Nucleus accumbens (tissue), 56 donors: ENCODE data around the gene PCDHGA7.
"Not testable (repeated sequence)": the region's sequence is repeated elsewhere in the genome, so short reads cannot be mapped to it uniquely, and the experiment has no call there.

Source experiments
- DNase-seq, 56 donors: peaks; one replicate each; lab custom pipeline; 2025; lab: John Stamatoyannopoulos, UW

The PCDHGA7 gene

DNA sequence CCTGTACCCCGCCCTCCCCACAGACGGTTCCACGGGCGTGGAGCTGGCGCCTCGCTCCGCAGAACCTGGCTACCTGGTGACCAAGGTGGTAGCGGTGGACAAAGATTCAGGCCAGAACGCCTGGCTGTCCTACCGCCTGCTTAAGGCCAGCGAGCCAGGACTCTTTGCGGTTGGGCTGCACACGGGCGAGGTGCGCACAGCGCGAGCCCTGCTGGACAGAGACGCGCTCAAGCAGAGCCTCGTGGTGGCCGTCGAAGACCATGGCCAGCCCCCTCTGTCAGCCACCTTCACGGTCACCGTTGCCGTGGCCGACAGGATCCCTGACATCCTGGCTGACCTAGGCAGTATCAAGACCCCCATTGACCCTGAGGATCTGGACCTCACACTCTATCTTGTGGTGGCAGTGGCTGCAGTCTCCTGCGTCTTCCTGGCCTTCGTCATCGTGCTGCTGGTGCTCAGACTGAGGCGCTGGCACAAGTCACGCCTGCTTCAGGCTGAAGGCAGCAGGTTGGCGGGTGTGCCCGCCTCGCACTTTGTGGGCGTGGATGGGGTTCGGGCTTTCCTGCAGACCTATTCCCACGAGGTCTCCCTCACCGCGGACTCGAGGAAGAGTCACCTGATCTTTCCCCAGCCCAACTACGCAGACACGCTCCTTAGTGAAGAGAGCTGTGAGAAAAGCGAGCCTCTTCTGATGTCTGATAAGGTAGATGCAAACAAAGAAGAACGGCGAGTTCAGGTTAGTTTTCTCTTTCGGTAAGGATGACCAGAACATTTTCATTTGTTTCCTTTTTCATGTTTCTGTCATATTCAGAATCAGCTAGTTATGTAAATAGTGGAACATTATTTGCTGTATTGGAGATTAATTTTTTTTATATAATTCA is 16.3 kb upstream of the PCDHGA7 start:
- no peak for DNase-seq

DNA sequence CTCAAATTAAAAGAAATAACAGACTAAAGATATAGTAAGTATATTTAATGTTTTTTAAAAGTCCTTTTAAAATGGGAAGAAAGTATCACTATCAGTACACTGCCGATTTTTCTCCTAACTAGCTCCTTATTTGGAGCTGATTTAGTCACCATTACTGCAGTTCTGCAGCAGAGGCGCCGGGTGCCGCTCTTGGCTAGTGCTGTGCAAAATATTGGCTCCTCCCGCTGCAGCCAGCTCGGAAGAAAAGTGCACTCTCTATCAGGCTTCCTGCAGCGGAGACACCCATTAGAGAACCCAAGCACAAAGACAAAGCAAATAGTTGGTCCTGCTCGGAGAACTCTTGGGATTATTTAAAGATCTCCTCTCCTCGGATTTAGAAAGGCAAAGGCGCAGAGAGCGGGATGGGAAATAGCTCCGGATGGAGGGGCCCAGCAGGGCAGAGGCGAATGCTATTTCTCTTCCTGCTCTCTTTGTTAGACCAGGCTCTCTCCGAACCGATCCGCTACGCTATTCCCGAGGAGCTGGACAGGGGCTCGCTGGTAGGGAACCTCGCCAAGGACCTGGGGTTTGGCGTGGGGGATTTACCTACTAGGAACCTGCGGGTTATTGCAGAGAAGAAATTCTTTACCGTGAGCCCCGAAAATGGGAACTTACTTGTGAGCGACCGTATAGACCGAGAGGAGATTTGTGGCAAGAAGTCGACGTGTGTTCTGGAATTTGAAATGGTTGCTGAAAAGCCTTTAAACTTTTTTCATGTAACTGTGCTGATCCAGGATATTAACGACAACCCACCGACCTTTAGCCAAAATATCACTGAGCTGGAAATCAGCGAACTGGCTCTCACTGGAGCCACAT is 12.3 kb upstream of the PCDHGA7 start, which contains the start of gene PCDHGB3:
PCDHGB3 (plus strand) TSS at position 249 of the 855 bp plus-strand sequence; CDS start at position 402, 153 bp downstream.
- DNase-seq = peak in 1 of 56 donors; percentile 16

DNA sequence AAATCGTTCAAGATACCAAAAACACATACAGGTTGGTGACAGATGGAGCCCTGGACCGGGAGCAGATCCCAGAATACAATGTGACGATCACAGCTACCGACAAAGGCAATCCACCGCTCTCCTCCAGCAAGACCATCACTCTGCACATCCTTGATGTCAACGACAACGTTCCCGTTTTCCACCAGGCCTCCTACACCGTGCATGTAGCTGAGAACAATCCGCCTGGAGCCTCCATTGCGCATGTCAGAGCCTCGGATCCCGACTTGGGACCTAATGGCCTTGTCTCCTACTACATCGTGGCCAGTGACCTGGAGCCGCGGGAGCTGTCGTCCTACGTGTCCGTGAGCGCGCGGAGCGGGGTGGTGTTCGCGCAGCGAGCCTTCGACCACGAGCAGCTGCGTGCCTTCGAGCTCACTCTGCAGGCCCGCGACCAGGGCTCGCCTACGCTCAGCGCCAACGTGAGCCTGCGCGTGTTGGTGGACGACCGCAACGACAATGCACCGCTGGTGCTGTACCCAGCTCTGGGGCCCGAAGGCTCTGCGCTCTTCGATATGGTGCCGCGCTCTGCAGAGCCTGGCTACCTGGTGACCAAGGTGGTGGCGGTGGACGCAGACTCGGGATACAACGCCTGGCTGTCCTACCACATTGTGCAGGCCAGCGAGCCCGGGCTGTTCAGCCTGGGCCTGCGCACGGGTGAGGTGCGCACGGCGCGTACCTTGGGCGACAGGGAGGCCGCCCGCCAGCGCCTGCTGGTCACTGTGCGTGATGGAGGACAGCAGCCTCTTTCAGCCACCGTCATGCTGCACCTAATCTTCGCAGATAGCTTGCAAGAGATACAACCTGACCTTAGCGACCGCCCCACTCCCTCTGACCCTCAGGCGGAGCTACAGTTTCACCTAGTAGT is 10.7 kb upstream of the PCDHGA7 start:
- DNase-seq = no peak

DNA sequence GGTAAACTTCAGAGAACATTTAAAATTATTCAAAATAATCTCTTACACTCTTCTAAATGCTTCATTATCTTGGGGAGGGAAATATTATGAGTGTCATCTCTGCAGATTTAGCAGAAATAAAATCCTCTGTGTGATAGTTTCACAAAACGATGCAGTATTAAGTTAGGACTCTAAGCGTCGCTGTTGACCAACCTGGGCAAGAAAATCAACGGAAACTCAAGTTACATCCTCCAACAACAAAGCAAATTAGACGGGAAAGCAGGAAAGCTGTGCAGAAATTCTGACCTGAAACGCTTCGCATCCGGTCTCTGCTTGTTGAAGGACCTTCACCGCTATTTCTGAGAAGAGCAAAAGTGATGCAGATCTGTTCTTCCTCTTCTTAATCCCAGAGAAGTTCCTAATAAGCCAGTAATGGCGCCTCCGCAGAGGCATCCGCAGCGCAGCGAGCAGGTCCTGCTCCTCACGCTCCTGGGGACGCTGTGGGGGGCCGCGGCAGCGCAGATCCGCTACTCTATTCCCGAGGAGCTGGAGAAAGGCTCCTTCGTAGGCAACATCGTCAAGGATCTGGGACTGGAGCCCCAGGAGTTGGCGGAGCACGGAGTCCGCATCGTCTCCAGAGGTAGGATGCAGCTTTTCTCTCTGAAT is 8.7 kb upstream of the PCDHGA7 start, which contains the start of gene PCDHGA6:
PCDHGA6 (plus strand) TSS at position 219 of the 645 bp plus-strand sequence; CDS start at position 412, 193 bp downstream.
- no peak for DNase-seq

DNA sequence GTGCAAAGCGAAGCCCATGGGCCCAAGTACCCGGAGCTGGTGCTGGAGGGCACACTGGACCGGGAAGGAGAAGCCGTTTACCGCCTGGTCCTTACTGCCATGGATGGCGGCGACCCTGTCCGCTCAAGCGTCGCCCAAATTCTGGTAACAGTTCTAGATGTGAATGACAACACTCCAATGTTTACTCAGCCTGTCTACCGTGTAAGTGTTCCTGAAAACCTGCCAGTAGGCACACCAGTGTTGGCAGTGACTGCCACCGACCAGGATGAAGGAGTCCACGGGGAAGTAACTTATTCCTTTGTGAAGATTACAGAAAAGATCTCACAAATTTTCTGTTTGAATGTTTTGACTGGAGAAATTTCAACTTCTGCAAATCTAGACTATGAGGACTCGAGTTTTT is 7.9 kb upstream of the PCDHGA7 start:
- no peak for DNase-seq

DNA sequence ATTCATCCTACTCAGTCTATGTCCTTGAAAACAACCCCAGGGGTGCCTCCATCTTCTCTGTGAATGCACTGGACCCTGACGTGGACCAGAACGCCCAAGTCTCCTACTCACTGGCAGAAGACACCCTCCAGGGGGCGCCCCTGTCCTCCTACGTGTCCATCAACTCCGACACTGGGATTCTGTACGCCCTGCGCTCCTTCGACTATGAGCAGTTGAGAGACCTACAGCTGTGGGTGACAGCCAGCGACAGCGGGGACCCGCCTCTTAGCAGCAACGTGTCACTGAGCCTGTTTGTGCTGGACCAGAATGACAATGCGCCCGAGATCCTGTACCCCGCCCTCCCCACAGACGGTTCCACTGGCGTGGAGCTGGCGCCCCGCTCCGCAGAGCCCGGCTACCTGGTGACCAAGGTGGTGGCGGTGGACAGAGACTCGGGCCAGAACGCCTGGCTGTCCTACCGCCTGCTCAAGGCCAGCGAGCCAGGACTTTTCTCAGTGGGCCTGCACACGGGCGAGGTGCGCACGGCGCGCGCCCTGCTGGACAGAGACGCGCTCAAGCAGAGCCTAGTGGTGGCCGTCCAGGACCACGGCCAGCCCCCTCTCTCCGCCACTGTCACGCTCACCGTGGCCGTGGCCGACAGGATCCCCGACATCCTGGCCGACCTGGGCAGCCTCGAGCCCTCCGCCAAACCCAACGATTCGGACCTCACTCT is 6.9 kb upstream of the PCDHGA7 start:
- DNase-seq = not testable (repeated sequence)

DNA sequence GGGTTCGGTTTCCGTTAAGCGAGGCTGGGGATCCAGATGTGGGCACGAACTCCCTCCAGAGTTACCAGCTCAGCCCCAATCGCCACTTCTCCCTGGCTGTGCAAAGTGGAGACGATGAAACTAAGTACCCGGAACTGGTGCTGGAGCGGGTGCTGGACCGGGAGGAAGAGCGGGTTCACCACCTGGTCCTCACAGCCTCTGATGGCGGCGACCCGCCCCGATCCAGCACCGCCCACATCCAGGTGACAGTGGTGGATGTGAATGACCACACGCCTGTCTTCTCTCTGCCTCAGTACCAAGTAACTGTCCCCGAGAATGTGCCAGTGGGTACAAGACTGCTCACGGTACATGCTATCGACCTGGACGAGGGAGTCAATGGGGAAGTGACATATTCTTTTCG is 803 bp downstream of the PCDHGA7 start:
- DNase-seq = no peak

DNA sequence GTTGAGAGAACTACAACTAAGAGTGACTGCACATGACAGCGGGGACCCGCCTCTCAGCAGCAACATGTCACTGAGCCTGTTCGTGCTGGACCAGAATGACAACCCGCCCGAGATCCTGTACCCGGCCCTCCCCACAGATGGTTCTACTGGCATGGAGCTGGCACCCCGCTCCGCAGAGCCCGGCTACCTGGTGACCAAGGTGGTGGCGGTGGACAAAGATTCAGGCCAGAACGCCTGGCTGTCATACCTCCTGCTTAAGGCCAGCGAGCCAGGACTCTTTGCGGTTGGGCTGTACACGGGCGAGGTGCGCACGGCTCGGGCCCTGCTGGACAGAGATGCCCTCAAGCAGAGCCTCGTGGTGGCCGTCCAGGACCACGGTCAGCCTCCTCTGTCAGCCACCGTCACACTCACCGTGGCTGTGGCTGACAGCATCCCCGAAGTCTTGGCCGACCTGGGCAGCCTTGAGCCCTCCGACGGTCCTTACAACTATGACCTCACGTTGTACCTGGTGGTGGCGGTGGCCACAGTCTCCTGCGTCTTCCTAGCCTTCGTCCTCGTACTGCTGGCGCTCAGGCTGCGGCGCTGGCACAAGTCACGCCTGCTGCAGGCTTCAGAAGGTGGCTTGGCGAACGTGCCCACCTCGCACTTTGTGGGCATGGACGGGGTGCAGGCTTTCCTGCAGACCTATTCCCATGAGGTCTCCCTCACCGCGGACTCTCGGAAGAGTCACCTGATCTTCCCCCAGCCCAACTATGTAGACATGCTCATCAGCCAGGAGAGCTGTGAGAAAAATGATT is 2.1 kb downstream of the PCDHGA7 start:
- no peak for DNase-seq

DNA sequence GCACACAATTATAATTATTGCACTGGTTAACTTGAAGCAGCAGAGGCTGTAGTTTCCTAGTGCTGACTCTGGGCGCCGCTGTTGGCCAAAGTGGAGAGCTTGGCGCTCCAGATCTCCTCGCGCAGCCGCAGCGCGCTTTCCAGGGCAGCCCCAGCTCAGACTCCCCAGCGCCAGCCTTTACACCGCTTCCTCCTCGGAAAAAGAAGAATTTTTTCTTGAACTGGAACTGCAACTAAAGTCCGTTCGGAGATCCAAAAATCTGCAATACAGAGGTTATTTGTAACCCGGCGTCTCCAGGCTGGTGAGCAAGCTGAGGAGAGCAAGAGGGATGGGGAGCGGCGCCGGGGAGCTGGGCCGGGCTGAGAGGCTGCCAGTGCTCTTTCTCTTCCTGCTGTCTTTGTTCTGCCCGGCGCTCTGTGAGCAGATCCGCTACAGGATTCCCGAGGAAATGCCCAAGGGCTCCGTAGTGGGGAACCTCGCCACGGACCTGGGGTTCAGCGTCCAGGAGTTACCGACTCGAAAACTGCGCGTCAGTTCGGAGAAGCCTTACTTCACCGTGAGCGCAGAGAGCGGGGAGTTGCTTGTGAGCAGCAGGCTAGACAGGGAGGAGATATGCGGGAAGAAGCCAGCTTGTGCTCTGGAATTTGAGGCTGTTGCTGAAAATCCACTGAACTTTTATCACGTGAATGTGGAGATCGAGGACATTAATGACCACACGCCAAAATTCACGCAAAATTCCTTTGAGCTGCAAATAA is 5.2 kb downstream of the PCDHGA7 start, which contains the start of gene PCDHGB4:
PCDHGB4 (plus strand) TSS at position 142 of the 755 bp plus-strand sequence; CDS start at position 329, 187 bp downstream.
- DNase-seq = not testable (repeated sequence)

DNA sequence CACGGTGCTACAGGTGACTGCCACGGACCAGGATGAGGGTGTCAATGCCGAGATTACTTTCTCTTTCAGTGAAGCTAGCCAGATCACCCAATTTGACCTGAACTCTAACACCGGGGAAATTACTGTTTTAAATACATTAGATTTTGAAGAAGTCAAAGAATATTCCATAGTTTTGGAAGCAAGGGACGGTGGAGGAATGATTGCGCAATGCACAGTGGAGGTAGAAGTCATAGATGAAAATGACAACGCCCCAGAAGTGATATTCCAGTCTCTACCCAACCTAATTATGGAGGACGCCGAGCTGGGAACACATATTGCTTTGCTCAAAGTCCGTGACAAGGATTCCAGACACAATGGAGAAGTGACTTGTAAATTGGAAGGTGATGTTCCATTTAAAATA is 6.1 kb downstream of the PCDHGA7 start:
- DNase-seq = no peak

DNA sequence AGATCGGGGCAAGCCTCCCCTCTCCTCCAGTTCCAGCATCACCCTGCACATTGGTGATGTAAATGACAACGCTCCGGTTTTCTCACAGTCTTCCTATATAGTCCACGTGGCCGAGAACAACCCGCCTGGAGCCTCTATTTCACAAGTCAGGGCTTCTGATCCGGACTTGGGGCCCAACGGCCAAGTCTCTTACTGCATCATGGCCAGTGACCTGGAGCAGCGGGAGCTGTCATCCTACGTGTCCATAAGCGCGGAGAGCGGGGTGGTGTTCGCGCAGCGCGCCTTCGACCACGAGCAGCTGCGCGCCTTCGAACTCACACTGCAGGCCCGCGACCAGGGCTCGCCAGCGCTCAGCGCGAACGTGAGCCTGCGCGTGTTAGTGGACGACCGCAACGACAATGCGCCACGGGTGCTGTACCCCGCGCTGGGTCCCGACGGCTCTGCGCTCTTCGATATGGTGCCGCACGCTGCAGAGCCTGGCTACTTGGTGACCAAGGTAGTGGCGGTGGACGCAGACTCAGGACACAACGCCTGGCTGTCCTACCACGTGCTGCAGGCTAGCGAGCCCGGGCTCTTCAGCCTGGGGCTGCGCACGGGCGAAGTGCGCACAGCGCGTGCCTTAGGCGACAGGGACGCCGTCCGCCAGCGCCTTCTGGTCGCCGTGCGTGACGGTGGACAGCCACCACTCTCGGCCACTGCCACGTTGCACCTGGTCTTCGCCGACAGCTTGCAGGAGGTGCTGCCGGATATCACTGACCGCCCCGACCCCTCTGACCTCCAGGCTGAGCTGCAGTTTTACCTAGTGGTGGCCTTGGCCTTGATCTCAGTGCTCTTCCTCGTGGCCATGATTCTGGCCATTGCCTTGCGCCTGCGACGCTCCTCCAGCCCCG is 6.9 kb downstream of the PCDHGA7 start:
- DNase-seq = no peak

DNA sequence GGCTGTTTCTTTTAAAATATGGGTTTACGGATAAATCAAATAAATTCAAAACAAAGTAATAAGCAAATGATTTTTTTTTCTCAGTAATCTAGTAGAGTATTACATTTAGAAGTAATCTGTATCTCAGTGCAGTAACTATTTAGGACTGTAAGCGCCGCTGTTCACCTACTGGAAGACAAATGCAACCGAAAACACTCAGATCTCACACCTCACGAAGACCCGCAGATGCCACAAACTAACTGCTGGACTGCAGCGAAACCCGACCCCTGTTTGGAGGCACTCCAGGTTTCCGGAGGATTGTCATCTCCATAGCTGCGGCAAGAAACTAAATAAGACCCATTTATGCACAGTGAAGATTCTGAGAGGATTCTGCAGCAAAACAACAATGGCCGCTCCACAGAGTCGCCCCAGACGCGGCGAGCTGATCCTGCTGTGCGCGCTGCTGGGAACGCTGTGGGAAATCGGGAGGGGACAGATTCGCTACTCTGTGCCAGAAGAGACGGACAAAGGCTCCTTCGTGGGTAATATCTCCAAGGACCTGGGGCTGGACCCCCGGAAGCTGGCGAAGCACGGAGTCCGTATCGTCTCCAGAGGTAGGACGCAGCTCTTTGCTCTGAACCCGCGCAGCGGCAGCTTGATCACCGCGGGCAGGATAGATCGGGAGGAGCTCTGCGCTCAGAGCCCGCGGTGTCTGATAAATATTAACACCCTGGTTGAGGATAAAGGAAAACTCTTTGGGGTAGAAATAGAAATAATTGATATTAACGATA is 10.1 kb downstream of the PCDHGA7 start, which contains the start of gene PCDHGA8:
PCDHGA8 (plus strand) TSS at position 205 of the 770 bp plus-strand sequence; CDS start at position 386, 181 bp downstream.
- DNase-seq = no peak

DNA sequence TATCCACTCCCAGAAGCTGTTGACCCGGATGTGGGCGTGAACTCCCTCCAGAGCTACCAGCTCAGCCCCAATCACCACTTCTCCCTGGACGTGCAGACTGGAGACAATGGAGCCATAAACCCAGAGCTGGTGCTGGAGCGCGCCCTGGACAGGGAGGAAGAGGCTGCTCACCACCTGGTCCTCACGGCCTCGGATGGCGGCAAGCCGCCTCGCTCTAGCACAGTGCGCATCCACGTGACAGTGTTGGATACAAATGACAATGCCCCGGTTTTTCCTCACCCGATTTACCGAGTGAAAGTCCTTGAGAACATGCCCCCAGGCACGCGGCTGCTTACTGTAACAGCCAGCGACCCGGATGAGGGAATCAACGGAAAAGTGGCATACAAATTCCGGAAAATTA is 10.7 kb downstream of the PCDHGA7 start:
- no peak for DNase-seq

DNA sequence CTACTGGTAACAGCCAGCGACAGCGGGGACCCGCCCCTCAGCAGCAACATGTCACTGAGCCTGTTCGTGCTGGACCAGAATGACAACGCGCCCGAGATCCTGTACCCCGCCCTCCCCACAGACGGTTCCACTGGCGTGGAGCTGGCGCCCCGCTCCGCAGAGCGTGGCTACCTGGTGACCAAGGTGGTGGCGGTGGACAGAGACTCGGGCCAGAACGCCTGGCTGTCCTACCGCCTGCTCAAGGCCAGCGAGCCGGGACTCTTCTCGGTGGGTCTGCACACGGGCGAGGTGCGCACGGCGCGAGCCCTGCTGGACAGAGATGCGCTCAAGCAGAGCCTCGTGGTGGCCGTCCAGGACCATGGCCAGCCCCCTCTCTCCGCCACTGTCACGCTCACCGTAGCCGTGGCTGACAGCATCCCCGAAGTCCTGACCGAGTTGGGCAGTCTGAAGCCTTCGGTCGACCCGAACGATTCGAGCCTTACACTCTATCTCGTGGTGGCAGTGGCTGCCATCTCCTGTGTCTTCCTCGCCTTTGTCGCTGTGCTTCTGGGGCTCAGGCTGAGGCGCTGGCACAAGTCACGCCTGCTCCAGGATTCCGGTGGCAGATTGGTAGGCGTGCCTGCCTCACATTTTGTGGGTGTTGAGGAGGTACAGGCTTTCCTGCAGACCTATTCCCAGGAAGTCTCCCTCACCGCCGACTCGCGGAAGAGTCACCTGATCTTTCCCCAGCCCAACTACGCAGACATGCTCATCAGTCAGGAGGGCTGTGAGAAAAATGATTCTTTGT is 12.1 kb downstream of the PCDHGA7 start:
- DNase-seq = not testable (repeated sequence)
